Islet of Langerhans (tissue), 1 donor: Measurements from ENCODE around the gene CACNA1B.
"Not testable (repeated sequence)": the region's sequence is repeated elsewhere in the genome, so short reads cannot be mapped to it uniquely, and the experiment has no call there.

Experiments
- FAIRE-seq: peaks from one replicate; lab custom pipeline; 2011; peaks lifted over from hg19 to GRCh38; lab: Jason Lieb, UNC

Gene CACNA1B

DNA sequence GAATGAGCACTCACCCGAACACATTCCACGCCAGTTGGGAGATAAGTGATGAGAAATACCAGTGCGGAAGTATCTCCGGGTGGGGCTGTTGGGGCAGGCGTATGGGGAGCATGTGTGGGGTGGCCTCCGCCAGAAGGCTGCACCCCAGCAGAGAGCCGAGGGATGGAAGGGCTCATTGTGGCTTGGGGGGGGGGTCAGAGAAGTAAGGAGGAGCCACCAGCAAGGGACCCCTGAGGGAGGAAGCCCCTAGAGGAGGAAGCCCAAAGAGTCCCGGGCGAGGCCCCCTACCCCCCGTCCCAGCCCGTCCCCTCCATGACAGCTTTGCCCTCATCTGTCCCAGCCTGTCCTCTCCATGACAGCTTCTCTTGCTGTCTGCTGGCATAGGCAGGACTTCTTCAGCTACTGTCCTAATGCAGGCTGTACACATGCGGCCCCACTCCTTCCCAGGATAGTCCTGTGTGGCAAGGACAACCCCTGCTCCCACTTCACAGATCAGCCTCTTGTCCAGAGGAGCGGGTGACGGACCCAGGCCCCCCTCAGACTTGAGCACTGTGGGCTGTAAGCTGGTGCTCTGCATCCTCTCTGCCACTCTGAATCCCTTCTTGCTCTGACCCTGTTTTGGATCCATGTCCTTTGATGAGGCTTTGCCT is 239.6 kb downstream of the CACNA1B start:
- no peak for FAIRE-seq

- no peak for FAIRE-seq
Measured at GRCh38 chr9:138117836-138118235, 240.3 kb downstream of the CACNA1B start.

DNA sequence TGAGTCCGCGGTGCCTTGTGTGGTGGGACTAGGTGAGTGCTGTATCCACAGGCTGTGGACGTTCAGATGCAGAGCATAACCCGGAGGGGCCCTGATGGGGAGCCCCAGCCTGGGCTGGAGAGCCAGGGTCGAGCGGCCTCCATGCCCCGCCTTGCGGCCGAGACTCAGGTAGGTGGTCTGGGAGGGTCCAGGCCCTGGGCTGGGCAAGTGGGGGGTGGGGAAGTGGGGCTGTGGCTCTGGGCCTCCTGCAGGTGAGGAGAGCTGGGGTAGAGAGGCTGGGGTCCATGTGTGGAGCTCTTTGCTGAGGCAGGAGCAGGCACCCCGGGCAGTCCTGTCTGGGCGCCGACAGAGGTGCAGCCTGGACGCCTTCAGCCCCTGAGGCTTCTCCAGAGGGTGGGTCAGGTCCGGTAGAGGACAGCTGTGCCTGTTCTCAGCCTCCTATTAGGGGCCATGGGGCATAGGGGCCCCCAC is 241.1 kb downstream of the CACNA1B start:
- no peak for FAIRE-seq

DNA sequence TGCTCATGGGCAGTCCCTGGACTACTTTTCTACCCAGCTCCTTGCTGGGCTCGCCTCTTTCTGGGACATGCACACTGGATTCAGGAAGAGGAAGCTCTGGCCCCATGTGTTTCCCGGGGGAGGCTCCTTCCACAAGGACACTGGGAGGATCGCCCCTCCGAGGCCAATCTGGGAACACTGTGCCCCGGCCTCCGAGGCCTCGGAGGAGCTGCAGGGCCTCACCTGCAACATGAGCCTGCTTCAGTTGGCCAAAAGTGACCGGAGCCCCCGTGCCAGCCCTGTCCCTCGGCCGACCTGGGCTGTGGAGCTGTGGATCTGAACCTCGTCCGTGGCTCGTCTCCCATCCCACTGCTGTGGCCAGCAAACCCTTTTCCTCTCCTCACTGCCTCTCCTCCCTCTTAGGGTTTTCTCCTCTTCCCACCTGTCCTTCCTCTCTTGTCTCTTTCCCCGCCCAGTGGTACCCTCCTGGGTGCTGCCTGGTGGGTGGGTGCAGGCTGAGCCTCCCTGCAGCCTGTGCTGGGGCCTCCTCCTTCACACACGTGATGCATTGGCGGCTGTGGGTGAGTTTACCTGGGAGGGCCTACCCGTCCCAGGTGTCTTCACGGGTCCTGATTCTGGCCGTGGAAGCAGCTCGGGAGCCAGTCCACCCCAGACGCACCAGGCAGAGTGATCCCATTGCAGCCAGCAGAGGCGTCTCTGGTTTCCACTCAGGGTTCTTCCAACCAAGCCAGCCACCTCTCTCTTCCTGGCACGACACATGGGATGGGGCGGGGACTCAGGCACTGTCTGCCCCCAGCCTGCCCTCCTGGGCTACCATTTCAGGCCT is 241.8 kb downstream of the CACNA1B start:
- no peak for FAIRE-seq

- FAIRE-seq: no peak
Measured at GRCh38 chr9:138120072-138120471, 242.5 kb downstream of the CACNA1B start.

GRCh38 chr9:138120511-138121437 is 243.2 kb downstream of the CACNA1B start:
- no peak for FAIRE-seq

DNA sequence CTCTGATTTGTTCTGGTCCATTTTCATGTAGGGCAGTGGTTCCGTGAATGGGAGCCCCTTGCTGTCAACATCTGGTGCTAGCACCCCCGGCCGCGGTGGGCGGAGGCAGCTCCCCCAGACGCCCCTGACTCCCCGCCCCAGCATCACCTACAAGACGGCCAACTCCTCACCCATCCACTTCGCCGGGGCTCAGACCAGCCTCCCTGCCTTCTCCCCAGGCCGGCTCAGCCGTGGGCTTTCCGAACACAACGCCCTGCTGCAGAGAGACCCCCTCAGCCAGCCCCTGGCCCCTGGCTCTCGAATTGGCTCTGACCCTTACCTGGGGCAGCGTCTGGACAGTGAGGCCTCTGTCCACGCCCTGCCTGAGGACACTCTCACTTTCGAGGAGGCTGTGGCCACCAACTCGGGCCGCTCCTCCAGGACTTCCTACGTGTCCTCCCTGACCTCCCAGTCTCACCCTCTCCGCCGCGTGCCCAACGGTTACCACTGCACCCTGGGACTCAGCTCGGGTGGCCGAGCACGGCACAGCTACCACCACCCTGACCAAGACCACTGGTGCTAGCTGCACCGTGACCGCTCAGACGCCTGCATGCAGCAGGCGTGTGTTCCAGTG is 244.0 kb downstream of the CACNA1B start:
- FAIRE-seq: no peak

- FAIRE-seq: no peak
Measured at GRCh38 chr9:138122201-138122600, 244.6 kb downstream of the CACNA1B start.

DNA sequence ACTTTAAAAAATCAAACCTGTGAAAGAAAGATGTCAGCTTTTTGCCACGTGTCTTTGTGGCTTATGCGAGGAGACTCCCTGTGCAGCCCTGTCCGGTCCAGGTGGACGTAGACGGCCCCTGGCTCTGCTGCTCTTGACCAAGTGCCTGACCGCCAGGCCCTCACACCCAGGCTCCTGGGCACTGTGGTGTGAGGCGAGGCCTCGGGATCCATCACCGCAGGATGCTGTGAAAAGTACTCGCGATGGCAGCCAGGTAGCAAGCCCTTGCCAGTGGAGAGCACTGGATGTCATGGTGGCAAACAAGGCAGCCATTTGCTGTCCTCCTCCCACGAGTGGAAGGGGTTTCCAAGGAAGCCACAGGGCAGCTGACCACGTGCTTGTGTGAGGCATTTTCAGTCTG is 245.1 kb downstream of the CACNA1B start:
- FAIRE-seq: no peak

DNA sequence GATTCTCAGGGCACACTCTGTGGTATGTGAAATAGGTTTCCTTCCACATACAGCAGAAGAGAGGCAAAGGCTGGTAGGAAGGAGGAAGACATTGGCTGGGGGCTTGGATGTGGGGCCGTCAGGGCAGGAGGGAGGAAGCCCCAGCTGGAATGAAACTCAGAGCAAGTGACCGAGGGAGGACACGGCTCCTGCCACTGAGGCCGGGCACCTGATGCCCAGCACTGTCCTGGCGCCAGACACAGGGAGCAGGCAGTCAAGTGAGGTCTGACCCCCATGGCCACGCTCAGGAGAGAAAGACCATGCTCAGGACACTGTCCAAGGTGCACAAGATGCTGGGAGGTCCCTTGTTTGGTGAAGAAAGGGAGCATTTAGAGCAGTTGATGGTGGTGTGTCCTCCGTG is 245.5 kb downstream of the CACNA1B start:
- no peak for FAIRE-seq

DNA sequence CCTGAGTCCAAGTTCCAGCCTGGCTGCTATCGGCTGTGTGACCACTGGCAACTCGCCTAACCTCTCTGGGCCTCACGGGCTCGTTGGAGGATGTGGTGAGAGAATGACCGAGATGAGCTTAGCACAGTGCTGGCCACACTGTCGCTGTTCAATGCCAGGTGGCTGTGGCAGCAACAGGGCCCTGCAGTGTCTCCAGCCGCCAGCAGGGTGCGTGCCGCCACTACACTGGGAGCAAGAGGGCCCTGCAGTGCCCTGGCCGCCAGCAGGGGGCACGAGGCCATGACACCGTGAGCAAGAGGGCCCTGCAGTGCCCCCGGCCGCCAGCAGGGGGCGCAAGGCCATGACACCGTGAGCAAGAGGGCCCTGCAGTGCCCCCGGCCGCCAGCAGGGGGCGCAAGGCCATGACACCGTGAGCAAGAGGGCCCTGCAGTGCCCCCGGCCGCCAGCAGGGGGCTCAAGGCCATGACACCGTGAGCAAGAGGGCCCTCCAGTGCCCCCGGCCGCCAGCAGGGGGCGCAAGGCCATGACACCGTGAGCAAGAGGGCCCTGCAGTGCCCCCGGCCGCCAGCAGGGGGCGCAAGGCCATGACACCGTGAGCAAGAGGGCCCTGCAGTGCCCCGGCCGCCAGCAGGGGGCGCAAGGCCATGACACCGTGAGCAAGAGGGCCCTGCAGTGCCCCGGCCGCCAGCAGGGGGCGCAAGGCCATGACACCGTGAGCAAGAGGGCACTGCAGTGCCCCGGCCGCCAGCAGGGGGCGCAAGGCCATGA is 248.7 kb downstream of the CACNA1B start:
- FAIRE-seq: not testable (repeated sequence)

- FAIRE-seq: not testable (repeated sequence)
Measured at GRCh38 chr9:138126858-138127584, 249.4 kb downstream of the CACNA1B start.

GRCh38 chr9:138128027-138128426 is 250.4 kb downstream of the CACNA1B start:
- not testable (repeated sequence) for FAIRE-seq

GRCh38 chr9:138129318-138129717 is 251.7 kb downstream of the CACNA1B start:
- FAIRE-seq: not testable (repeated sequence)

DNA sequence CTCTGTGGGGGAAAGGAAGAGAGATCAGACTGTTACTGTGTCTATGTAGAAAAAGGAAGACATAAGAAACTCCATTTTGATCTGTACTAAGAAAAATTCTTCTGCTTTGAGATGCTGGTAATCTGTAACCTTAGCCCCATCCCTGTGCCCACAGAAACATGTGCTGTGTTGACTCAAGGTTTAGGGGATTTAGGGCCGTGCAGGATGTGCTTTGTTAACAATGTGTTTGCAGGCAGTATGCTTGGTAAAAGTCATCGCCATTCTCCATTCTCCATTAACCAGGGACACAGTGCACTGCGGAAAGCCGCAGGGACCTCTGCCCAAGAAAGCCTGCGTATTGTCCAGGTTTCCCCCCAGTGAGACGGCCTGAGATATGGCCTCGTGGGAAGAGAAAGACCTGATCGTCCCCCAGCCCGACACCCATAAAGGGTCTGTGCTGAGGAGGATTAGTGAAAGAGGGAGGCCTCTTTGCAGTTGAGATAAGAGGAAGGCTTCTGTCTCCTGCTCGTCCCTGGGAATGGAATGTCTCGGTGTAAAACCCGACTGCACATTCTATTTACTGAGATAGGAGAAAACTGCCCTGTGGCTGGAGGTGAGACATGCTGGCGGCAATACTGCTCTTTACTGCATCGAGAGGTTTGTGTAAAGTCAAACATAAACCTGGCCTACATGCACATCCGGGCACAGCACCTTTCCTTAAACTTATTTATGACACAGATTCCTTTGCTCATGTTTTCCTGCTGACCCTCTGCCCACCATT is 255.5 kb downstream of the CACNA1B start:
- not testable (repeated sequence) for FAIRE-seq

DNA sequence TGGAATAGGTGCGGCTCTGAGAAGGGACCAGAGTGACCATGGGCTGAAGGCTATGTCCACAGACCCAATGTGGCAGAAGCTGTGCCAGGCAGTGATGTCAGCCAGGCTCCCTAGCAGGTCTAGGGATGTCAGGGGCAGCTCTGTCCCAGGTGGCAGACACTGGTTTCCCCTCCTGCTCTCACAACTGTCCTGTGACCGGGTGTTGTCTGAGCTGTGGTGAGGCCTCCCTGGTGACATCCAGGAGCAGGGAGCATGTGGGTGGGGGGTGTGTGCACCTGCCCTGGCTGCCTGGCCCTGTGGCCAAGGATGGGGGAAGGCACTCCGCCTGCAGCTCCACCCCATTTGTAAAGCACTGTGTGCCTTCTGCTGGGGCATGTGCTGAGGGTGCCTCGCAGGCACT is 257.0 kb downstream of the CACNA1B start:
- FAIRE-seq: not testable (repeated sequence)

- FAIRE-seq: not testable (repeated sequence)
Measured at GRCh38 chr9:138139096-138139495, 261.5 kb downstream of the CACNA1B start.

DNA sequence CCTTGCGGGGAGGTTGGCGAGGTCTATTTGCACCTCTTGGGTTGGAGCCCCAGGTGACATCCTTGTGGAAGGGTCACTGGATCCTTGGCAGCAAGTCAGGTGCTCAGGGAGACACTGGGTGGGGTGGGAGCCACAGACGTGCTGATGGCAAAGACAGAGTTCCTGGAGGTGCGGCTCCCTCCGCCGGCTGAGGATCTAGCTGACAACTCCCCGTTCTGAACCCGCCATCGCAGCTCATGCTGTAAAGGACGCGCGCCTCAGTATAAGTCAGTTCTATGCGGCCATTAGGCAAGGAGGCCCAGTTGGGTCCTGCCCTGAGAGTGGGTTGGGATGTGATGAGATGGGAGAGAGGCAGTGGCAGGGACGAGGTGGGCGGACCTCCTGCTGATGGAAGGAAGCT is 263.4 kb downstream of the CACNA1B start:
- FAIRE-seq: not testable (repeated sequence)

DNA sequence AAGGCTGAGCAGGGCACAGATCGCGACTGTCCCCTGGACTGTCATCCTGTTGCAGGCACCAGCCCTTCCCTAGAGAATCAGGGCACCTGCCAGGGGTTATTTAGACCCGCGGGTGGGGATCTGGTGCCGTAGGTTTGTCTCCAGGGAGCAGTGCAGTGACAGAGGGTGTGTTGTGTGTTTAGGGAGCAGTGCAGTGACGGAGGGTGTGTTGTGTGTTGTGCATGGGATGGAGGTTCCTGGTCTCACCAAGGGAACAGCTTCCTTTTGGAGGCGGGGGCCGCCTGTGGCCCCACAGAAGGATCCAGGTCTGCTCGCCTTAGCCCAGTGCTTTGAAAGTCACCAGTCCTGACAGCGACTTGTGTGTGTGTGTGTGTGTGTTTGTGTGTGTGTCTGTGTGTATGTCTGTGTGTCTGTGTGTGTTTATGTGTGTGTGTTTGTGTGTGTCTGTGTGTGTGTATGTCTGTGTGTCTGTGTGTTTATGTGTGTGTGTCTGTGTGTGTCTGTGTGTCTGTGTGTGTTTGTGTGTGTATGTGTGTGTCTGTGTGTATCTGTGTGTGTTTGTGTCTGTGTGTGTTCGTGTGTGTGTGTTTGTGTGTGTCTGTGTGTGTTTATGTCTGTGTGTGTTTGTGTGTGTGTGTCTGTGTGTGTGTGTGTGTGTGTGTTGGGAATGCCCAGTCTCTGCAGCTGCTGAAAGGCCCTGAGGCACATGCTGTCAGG is 265.1 kb downstream of the CACNA1B start:
- FAIRE-seq: not testable (repeated sequence)
